Sigmoid colon (tissue), 4 donors: ENCODE data around the gene PRUNE2.

Experiments
- CTCF ChIP-seq, 4 experiments: fragments of 450-650 bp in 3 of 4; fragments of 200-600 bp in 1 of 4; IDR thresholded peaks; one replicate each; pipeline ENCODE4 v1.5.1; 2016 to 2019; ENCODE audit warnings: antibody characterized with exemption in 4 of 4, mild to moderate bottlenecking in 3 of 4, moderate library complexity in 2 of 4
- EP300 ChIP-seq, 4 donors: sonication (generic); formaldehyde crosslinking; IDR thresholded peaks; one replicate each; pipeline ENCODE4 v1.6.1; 2017; ENCODE audit warnings: antibody characterized with exemption in 4 of 4
- POLR2A ChIP-seq, 2 donors: fragments of 450-650 bp; IDR thresholded peaks; one replicate each; pipeline ENCODE4 v1.6.1; 2016; ENCODE audit warnings: antibody characterized with exemption in 2 of 2, mild to moderate bottlenecking in 2 of 2, moderate library complexity in 2 of 2

DNA sequence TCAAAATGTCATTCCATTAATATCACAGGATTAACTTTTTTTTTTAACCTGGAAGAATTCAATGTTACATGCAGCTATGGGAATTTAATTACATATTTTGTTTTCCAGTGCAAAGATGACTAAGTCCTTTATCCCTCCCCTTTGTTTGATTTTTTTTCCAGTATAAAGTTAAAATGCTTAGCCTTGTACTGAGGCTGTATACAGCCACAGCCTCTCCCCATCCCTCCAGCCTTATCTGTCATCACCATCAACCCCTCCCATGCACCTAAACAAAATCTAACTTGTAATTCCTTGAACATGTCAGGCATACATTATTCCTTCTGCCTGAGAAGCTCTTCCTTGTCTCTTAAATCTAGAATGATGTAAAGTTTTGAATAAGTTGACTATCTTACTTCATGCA is 121.0 kb downstream of the PRUNE2 start:
- TF ChIP-seq EP300 (IDR thresholded peaks at IDR 0.05) (no peak), CTCF (IDR thresholded peaks at IDR 0.05) (no peak), POLR2A (IDR thresholded peaks at IDR 0.05) (no peak)
